PFSK-1 (cell line): ENCODE data around the gene CTDSP2. TPM values are rescaled to one million over a fixed set of nuclear protein-coding genes. Genes with fewer than 3 reads are reported as not detected.

ENCODE experiments used
- FOXP2 ChIP-seq: optimal IDR thresholded peaks from 2 replicates; pipeline ENCODE3; 2011; ENCODE audit warnings: borderline replicate concordance, control low read depth, inconsistent platforms; ENCODE audit not compliant: insufficient read depth; ENCODE audit errors: extremely low read length, extremely low read depth
- POLR2AphosphoS5 ChIP-seq: IDR thresholded peaks from 2 replicates; pipeline ENCODE4 v1.6.1; 2012; ENCODE audit warnings: low read depth, mild to moderate bottlenecking, control low read depth, low read length, moderate library complexity
- REST ChIP-seq, 2 experiments: IDR thresholded peaks; 2 replicates each; pipeline versions ENCODE4 v1.6.1 to v1.8.0; 2011 to 2012; ENCODE audit warnings: low read depth in 2 of 2, low read length in 2 of 2, control low read depth in 1 of 2, inconsistent platforms in 1 of 2, mild to moderate bottlenecking in 1 of 2, moderate library complexity in 1 of 2; ENCODE audit not compliant: insufficient read depth in 1 of 2
- SIN3A ChIP-seq: IDR thresholded peaks from 2 replicates; pipeline ENCODE4 v1.6.1; 2012; ENCODE audit warnings: mild to moderate bottlenecking, low read length, moderate library complexity, borderline replicate concordance; ENCODE audit not compliant: insufficient read depth
- TAF1 ChIP-seq: IDR thresholded peaks from 2 replicates; pipeline ENCODE4 v1.6.1; 2012; ENCODE audit warnings: low read length, control low read depth, borderline replicate concordance; ENCODE audit not compliant: insufficient read depth
- polyA plus RNA-seq: library from polyadenylated mRNA; unstranded; fragments of >200 nt; gene quantifications from one replicate; pipeline ENCODE4 v1.2.1, GENCODE V29; 2012; ENCODE audit warnings: low read depth, missing spikeins; ENCODE audit not compliant: insufficient read length

CTDSP2 gene, protein sequence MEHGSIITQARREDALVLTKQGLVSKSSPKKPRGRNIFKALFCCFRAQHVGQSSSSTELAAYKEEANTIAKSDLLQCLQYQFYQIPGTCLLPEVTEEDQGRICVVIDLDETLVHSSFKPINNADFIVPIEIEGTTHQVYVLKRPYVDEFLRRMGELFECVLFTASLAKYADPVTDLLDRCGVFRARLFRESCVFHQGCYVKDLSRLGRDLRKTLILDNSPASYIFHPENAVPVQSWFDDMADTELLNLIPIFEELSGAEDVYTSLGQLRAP
- 110 TPM for polyA plus RNA-seq

GRCh38 chr12:57846577-57847319 lies at the start of gene CTDSP2:
TSS of gene CTDSP2 (minus strand) at chr12:57846729. CDS start at chr12:57846435, 294 bp downstream.
- TF ChIP-seq SIN3A (peak; percentile 90), TAF1 (peak; percentile 82; the same call in 1 of the 2 replicates), POLR2AphosphoS5 (peak; percentile 77), REST (IDR thresholded peaks at IDR 0.05; ENCODE audit: insufficient read depth in 1 of 2, low read depth in 2 of 2, low read length in 2 of 2) (peak in 1 of 2 experiments; percentile 48; a peak in 1 of 4 replicates), FOXP2 (peak; percentile 83)

GRCh38 chr12:57896115-57896433 lies 49.5 kb upstream of the CTDSP2 start:
- no peak for TF ChIP-seq TAF1
- no peak for TF ChIP-seq SIN3A
- TF ChIP-seq POLR2AphosphoS5: no peak
- no peak for TF ChIP-seq FOXP2
- no peak for TF ChIP-seq REST (IDR thresholded peaks at IDR 0.05; ENCODE audit: insufficient read depth in 1 of 2, low read depth in 2 of 2, low read length in 2 of 2)

GRCh38 chr12:57895389-57896114 lies 49.0 kb upstream of the CTDSP2 start:
- TF ChIP-seq TAF1: no peak
- TF ChIP-seq FOXP2: no peak
- TF ChIP-seq POLR2AphosphoS5: no peak
- no peak for TF ChIP-seq REST (IDR thresholded peaks at IDR 0.05; ENCODE audit: insufficient read depth in 1 of 2, low read depth in 2 of 2, low read length in 2 of 2)
- TF ChIP-seq SIN3A: no peak

DNA sequence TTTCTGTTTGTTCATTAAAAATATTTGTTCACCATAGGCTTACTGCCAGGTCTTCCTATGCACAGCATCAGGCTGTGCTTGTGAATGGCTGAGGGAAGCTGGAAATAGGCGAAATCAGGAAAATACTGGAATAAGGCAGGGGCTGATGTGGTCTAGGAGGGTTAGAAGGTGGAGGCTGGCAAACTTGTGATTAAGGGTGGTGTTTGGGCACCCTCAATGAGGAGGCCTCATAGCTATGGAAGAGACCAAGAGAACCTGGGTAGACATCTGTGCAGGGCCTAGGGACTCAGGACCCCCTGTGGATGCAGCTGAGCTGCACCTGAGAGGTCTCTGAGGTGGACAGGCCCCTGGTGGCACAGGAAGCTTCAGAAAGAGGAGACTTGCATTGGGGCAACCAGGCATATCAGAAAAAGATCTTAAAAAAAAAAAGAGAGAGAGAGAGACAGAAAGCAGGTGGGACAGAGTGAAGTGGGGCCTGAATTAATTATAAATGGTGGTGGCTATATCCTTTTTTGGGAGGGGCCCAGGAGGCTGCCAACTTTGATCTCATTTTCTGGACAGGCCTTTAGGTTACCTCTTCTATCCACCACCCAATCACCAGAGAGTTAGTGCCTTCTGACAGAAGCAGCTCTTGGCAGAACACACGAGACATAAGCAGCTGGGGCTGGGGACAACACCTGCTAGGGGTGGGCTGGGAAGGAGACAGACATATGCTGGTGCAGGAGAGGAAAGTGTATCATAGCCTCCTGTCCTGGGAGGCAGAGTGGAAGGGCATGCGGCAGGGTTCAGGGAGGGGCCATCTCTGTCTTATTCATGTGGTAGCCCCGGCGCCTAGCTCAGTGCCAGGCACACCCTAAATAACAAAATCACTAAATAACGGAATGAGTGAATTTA lies 48.1 kb upstream of the CTDSP2 start:
- TF ChIP-seq FOXP2: no peak
- no peak for TF ChIP-seq SIN3A
- no peak for TF ChIP-seq REST (IDR thresholded peaks at IDR 0.05; ENCODE audit: insufficient read depth in 1 of 2, low read depth in 2 of 2, low read length in 2 of 2)
- TF ChIP-seq TAF1: no peak
- no peak for TF ChIP-seq POLR2AphosphoS5
